Measurements from ENCODE around the gene DNAH3.

DNA sequence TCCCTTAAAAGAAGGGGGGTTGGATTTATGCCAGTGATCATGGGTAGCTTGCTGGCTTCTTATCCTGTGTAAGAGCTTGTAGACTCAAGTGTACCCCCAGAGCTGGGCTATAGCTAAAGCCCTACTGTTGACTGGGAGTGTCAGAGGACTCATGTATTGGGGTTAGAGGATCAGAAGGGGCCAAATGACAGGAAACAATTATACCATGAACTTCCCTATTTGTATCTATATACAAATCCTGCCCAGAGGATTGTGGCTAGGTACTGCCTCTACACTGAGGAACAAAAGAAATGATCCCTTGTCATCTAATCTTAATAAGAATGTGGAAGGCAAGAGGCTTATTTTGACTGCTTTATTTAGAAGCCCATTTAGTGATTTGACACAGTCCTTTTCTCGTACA lies 46.5 kb upstream of the DNAH3 start:
- TF ChIP-seq POLR2A (IDR thresholded peaks at IDR 0.05), result no peak
- TF ChIP-seq, protein P1, sequence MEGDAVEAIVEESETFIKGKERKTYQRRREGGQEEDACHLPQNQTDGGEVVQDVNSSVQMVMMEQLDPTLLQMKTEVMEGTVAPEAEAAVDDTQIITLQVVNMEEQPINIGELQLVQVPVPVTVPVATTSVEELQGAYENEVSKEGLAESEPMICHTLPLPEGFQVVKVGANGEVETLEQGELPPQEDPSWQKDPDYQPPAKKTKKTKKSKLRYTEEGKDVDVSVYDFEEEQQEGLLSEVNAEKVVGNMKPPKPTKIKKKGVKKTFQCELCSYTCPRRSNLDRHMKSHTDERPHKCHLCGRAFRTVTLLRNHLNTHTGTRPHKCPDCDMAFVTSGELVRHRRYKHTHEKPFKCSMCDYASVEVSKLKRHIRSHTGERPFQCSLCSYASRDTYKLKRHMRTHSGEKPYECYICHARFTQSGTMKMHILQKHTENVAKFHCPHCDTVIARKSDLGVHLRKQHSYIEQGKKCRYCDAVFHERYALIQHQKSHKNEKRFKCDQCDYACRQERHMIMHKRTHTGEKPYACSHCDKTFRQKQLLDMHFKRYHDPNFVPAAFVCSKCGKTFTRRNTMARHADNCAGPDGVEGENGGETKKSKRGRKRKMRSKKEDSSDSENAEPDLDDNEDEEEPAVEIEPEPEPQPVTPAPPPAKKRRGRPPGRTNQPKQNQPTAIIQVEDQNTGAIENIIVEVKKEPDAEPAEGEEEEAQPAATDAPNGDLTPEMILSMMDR (IDR thresholded peaks at IDR 0.05), result no peak
- TF ChIP-seq POLR2AphosphoS5 (IDR thresholded peaks at IDR 0.05), result no peak
- no peak for TF ChIP-seq EP300 (IDR thresholded peaks at IDR 0.05)
